Stimulated activated CD8-positive, alpha-beta memory T cell treated with anti-CD3 and anti-CD28 coated beads, Interleukin-12 subunit alpha, Interleukin-12 subunit beta, amount 100 ng/mL, for 4 hours (primary cell): ENCODE results near the gene YPEL2.

Experiments
- DNase-seq: peaks from one replicate; pipeline ENCODE4 v3.0.0-alpha.2; 2020; ENCODE audit warnings: low read depth

The YPEL2 gene

DNA sequence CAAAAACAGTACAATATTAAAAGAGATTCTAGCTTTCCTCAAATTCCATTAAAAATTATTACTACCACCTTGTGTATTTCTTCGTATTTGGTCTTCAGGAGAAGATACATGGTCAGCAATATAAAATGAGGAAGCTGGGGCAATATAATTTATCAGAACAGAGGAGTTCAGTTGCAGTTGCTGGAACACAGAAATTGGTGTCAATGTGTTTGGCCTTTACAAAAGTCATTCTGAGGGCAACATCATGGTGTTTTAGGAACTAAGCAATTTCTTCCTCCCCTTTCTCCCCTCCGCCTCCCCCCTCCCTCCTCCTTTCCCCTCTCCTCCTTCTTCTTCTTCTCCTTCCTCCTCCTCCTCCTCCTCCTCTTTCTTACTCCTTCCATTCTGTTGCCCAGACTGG, 102.1 kb downstream of the YPEL2 start:
- no peak for DNase-seq

DNA sequence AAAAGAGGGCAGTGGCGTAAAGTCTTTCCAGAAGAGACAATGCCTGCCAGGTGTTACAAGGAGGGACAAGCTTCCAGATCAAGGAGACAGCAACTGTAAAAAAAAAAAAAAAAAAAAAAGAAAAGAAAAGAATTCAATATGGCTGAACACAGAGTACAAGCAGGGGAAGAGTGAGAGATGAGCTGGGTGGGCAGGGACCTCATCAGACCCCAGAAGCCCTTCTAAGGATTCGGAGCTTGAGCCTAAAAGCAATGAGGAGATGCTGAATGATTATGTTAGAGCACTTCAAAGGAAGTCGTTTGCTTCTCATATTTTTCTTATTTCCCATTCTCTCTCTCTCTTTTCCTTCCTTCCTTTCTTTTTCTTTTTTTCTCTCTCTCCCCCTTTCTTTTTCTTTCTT, 103.0 kb downstream of the YPEL2 start:
- DNase-seq = no peak

DNA sequence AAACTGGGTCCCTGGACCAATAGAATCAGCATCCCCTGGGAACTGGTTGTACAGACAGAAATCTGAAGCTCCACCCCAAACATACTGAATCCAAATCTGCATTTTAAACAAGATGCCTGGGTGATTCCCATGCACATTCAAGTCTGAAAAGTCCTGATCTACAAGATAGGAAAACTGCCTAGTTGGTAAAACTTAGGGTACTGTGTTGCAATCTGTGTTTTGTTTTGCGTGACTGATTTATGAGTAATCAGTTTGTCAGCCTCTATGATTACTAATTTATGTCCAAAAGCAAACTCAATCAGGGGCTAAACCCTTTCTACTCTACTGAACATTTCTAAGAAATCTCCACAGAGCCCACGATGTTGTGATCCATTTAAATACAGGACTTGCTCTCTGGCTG, 103.8 kb downstream of the YPEL2 start:
- no peak for DNase-seq

DNA sequence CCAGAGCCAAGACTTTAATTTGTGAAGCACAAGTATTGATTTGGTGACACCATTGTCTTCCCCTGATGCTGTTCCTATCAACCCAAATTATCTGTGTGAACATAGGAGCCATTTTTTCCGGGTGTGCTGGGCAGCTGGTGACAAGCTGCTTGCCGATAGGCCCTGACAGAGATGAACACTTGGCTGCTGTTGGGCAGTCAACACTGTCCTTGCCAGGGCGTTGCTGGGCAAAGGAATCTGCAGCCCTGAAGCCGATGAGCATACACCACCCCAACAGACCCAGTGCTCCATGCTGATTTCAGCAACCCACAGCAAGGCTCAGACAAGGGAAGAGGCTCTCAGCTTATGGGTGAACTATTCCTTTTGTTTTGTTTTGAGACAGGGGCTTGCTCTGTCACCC, 105.4 kb downstream of the YPEL2 start:
- no peak for DNase-seq

DNA sequence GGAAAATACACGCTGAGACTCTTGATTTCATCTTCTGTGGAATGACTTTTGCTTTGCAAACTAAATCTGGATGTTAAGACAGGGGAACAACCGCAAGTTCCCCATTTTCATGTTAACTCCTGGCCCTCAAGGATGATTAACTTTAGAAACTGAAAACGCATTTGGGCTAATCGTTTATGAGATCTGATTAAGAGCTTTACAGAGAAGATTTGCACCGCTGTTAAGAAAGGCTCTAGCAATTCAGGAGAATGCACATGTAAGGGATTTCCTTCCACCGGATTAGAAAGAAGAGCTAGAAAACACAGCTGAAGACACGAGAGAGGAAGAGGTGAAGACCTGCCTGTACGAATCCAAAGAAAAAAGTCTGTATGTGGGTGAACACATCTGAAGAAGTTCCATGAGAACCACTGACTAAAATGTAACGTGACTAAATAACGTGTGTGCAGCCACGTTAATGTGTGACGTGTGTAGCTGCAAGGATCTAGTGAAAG, 106.4 kb downstream of the YPEL2 start:
- no peak for DNase-seq

DNA sequence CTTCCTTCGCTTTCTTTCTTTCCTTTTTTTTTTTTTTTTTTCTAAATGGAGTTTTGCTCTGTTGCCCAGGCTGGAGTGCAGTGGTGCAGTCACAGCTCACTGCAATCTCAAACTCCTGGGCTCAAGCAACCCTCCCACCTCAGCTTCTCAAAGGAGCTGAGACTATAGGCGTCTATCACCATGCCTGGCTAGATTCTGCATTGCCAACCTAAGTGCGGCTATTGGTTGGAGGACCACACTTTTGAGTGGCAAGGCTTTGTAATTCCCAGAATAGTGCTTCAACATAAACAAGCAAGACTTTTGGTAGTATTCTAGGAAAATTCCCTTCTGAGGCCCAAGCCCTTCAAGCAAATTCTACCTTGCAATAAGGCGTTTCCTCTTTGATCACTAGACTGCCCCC, 107.8 kb downstream of the YPEL2 start:
- no peak for DNase-seq

DNA sequence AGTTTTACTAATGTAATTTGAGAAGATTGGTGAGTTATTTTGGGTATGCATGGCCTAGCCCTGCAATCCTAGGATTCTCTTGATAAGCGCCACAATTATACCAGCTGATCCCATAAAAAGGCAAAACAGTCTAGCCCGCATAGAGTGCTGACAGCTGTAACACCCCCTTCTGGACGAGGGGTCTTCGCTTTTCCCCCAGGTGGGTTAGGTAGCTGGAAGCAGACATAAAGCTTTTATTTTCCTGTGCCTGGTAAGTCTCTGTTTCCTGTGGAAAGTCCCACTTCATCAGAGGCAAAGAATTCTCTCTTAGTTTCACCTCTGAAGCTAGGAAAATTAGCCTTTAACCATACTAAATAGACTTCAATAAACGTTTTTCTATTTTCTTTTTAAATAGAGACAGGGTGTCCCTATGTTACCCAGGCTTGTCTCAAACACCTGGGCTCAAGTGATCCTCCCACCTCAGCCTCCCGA, 108.3 kb downstream of the YPEL2 start:
- DNase-seq = no peak

DNA sequence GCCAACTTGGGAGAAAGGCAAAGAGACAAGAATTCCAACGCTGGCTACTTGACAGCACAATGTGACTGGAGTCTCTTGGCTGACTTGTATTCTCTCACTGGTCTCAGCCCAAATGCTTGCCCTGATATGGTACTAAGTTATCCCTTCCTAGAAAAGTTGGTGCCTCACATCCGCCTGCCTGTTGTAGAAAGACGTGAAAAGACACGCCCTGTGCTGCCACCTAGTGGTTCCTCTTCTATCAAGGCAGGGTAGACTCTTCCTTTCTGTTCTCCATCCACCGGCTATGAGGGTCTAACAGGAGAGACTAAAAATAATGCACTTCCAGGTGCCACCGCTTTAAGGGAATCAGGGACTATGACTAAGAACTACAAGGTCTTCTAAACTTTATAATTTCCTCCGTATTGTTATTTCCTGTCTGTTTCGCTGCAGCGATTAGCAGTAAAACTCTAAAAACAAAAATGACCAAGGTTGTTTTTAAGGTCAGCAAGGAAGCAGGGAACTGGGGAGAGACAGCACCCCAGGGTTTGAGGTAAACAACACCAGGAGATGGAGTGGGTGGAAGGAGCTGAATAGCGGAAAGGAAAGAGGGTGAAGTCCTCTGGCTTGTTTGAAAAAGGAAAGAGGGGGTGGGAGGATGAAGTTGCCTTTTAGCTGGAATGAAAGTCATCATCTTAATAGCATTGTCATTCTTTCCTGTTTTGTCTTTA, 109.5 kb downstream of the YPEL2 start:
- peak; percentile 61 for DNase-seq

DNA sequence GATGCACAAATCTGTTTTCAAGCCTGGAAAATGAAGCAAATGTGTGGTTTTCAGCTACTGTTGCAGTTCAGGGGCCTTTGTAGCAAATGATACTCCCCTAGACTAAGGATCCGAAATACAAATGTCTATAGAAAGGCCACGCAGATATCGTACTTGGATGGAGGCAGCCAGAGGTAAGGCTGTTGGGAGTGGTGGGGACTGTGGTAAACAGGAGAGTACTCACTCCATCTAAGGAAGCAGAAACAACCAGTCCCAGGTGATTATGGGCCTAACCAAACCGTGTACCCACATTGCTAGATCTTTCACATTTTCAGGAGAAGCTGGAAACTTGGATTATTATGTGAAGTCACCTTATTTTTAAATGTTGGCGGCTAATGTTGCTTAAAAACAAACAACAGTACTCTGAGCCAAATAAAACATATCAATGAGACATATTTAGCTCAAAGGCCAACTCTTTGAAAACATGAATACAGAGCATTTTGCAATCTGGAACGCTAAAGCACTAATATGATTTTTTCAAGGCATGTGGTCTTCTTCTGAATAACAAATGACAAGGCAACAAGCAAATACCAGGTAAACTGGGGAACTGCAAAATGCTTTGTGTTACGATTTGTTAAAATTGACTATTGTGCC, 110.1 kb downstream of the YPEL2 start:
- DNase-seq = no peak

DNA sequence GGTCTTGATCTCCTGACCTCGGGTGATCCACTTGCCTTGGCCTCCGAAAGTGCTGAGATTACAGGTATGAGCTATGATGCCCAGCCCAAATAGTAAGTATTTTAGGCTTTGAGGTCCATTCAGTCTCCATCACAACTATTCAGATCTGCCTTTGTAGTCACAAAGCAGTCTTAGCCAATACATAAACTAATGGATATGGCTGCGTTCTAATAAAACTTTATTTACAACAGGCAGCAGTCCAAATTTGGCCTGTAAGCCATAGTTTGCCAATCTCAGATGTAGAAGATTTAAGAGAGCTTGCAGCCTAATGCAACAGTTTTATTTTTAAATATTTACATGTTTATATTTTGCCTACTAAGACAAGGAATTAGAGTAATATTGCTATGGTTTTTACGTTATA, 111.7 kb downstream of the YPEL2 start:
- no peak for DNase-seq
